Measurements from ENCODE around the gene ZSWIM5. TPM values are rescaled to one million over a fixed set of nuclear protein-coding genes. Genes with fewer than 3 reads are reported as not detected.
"Not testable (repeated sequence)": the region's sequence is repeated elsewhere in the genome, so short reads cannot be mapped to it uniquely, and the experiment has no call there.

ZSWIM5 gene
- total and polyA plus RNA-seq, 10 donors, result 0.15 to 4.7 (median 2.7) TPM

DNA sequence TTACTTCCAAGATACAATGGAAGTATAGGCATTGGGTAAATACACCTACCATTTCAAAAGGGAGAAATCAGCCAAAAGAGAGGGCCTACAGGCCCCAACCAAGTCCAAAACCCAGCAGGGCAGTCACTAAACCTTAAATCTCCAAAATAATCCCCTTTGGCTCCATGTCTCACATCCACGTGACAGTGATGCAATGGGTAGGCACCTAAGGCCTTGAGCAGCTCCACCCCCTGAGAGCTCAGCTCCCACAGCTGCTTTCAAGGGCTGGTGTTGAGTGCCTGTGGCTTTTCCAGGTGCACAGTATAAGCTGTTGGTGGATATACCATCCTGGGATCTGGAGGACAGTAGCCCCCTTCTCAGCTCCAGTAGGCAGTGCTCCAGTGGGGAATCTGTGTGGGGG is 121.8 kb downstream of the ZSWIM5 start:
- WGBS, 5 donors, result 88 to 100% (median 96%) methylated on average over 1 of the region's 1 CpG
- Histone ChIP-seq H3K36me3 (no peaks in the 10 kb centered on the region), H3K27ac (no peak overlapping the region), H3K4me1 (no peaks in the 10 kb centered on the region), H3K27me3 (replicated peaks in 1 of 7) (no peaks in the 10 kb centered on the region), H3K9me3 (no peaks in the 10 kb centered on the region), H3K4me3 (no peak overlapping the region)
- DNase-seq, result no peak
- TF ChIP-seq POLR2AphosphoS5 (IDR thresholded peaks at IDR 0.05) (no peak), POLR2A (IDR thresholded peaks at IDR 0.05) (no peak)
- TF ChIP-seq, protein P1, sequence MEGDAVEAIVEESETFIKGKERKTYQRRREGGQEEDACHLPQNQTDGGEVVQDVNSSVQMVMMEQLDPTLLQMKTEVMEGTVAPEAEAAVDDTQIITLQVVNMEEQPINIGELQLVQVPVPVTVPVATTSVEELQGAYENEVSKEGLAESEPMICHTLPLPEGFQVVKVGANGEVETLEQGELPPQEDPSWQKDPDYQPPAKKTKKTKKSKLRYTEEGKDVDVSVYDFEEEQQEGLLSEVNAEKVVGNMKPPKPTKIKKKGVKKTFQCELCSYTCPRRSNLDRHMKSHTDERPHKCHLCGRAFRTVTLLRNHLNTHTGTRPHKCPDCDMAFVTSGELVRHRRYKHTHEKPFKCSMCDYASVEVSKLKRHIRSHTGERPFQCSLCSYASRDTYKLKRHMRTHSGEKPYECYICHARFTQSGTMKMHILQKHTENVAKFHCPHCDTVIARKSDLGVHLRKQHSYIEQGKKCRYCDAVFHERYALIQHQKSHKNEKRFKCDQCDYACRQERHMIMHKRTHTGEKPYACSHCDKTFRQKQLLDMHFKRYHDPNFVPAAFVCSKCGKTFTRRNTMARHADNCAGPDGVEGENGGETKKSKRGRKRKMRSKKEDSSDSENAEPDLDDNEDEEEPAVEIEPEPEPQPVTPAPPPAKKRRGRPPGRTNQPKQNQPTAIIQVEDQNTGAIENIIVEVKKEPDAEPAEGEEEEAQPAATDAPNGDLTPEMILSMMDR (IDR thresholded peaks at IDR 0.05 in 8 of 11, conservative IDR thresholded peaks at IDR 0.05 in 3 of 11), result no peak
- intact Hi-C loops (cut with DNase I; ENCODE audit: low total_unique reads), result no loop called here

DNA sequence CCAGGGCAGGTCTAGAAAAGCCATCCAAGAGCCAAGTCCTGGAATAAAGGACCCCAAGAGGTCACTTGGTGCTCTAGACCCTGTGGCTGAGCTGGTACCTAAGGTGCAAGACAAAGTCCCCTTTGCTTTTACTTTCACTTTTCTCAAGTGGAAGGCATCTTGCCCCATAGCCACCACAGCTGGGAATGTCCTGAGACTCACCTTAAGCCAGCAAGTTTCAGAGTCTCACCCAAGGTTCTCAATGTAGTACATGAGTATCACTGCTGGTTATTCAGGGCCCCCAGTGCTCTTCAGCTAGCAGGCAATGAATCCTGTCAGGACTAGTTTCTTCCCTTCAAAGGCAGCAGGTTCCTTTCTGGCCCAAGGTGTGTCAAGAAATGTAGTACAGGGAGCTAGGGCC is 126.9 kb downstream of the ZSWIM5 start:
- no peak for DNase-seq
- Histone ChIP-seq H3K9me3 (no peaks in the 10 kb centered on the region), H3K27me3 (replicated peaks in 1 of 7) (no peaks in the 10 kb centered on the region), H3K4me1 (no peaks in the 10 kb centered on the region), H3K4me3 (no peak overlapping the region), H3K27ac (no peak overlapping the region), H3K36me3 (no peaks in the 10 kb centered on the region)
- TF ChIP-seq POLR2A (IDR thresholded peaks at IDR 0.05) (no peak), POLR2AphosphoS5 (IDR thresholded peaks at IDR 0.05) (no peak)
- TF ChIP-seq, protein P1 (IDR thresholded peaks at IDR 0.05 in 8 of 11, conservative IDR thresholded peaks at IDR 0.05 in 3 of 11), result no peak
- intact Hi-C loops (cut with DNase I; ENCODE audit: low total_unique reads), result no loop called here

DNA sequence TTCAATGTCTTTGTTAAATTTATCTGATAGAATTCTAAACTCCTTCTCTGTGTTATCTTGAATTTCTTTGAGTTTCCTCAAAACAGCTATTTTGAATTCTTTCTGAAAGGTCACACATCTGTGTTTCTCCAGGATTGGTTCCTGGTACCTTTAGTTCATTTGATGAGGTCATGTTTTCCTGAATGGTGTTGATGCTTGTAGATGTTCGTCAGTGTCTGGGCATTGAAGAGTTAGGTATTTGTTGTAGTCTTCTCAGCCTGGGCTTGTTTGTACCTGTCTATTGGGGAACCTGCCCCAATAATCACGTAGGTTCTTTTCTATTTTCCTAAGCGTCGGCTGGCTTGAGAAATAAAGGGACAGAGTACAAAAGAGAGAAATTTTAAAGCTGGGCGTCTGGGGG is 129.4 kb downstream of the ZSWIM5 start:
- H3K36me3 ChIP-seq; H3K4me3 ChIP-seq; H3K27me3 ChIP-seq (replicated peaks in 1 of 7); DNase-seq; H3K4me1 ChIP-seq; intact Hi-C loops (cut with DNase I; ENCODE audit: low total_unique reads); H3K27ac ChIP-seq: not testable (repeated sequence)
- peaks cover 0 to 14% (median 4%) of the 10 kb centered on the region in 8 donors for H3K9me3 ChIP-seq
- WGBS, 5 donors, result 88 to 97% (median 96%) methylated on average over 5 of the region's 5 CpGs

DNA sequence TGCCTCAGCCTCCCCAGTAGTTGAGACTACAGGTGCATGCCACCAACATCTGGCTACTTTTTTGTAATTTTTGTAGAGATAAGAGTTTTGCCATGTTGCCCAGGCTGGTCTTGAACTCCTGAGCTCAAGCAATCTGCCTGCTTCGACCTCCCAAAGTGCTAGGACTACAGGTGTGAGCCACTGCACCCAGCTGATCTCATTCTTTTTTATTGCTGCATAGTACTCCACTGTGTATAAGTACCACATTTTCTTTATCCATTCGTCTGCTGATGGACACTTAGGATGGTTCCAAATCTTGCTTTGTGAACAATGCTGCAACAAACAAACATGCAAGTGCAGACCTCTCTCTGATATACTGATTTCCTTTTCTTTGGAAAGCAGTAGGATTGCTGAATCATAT is 134.8 kb downstream of the ZSWIM5 start:
- TF ChIP-seq, protein P1 (IDR thresholded peaks at IDR 0.05 in 8 of 11, conservative IDR thresholded peaks at IDR 0.05 in 3 of 11), result no peak
- TF ChIP-seq POLR2AphosphoS5 (IDR thresholded peaks at IDR 0.05), result no peak
- no peak for TF ChIP-seq POLR2A (IDR thresholded peaks at IDR 0.05)
- H3K9me3 ChIP-seq, result peaks cover 0 to 20% (median 6%) of the 10 kb centered on the region in 8 donors
- WGBS, 5 donors, result 64 to 86% (median 68%) methylated on average over 2 of the region's 2 CpGs
- H3K4me1 ChIP-seq, result no peaks in the 10 kb centered on the region
- H3K4me3 ChIP-seq, result no peak overlapping the region
- H3K27ac ChIP-seq, result no peak overlapping the region
- no peaks in the 10 kb centered on the region for H3K36me3 ChIP-seq
- intact Hi-C loops (cut with DNase I; ENCODE audit: low total_unique reads), result no loop called here
- H3K27me3 ChIP-seq (replicated peaks in 1 of 7), result no peaks in the 10 kb centered on the region
- DNase-seq, result no peak

DNA sequence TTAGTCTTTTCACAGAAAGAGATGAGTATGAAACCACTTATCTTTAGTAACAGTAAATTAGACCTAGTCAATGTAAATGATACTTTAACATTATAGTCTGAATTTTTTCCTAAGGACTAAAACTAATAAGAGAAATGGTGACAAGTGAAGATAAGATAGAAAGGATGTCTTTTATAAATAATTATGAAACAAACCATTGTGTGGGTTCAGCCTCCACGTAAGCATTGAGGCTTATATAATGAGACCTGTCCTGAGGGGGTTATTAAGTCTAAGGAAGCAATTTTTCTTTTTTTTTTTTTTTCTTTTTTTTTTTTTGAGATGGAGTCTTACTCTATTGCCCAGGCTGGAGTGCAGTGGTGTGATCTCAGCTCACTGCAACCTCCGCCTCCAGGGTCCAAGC is 138.6 kb downstream of the ZSWIM5 start:
- Histone ChIP-seq H3K27ac (no peak overlapping the region), H3K4me1 (no peaks in the 10 kb centered on the region), H3K36me3 (no peaks in the 10 kb centered on the region), H3K27me3 (replicated peaks in 1 of 7) (no peaks in the 10 kb centered on the region), H3K4me3 (no peak overlapping the region), H3K9me3 (peaks cover 0 to 12% (median 0%) of the 10 kb centered on the region in 8 donors)
- intact Hi-C loops (cut with DNase I; ENCODE audit: low total_unique reads), result no loop called here
- DNase-seq, result no peak
- 83 to 94% (median 92%) methylated on average over 2 of the region's 2 CpGs for WGBS, 5 donors
- TF ChIP-seq POLR2AphosphoS5 (IDR thresholded peaks at IDR 0.05) (no peak), POLR2A (IDR thresholded peaks at IDR 0.05) (no peak)
- TF ChIP-seq, protein P1 (IDR thresholded peaks at IDR 0.05 in 8 of 11, conservative IDR thresholded peaks at IDR 0.05 in 3 of 11), result no peak
